ENCODE results near the gene HIC1.
A peak's percentile ranks its signal among the peaks of the same experiment; 100 is the strongest.

Gene HIC1

GRCh38 chr17:2090804-2091534 lies 36.1 kb downstream of the HIC1 start:
- peak in 2 of 10 donors; percentile 32 to 42 for DNase-seq
- intact Hi-C loops (cut with DNase I): no loop called here

- no peak for DNase-seq
- intact Hi-C loops (cut with DNase I): no loop called here
These were observed 37.4 kb downstream of the HIC1 start for GRCh38 chr17:2092253-2092652.

GRCh38 chr17:2093349-2093748 lies 38.4 kb downstream of the HIC1 start:
- intact Hi-C loops (cut with DNase I): no loop called here
- peak in 1 of 10 donors; percentile 43 for DNase-seq

GRCh38 chr17:2094891-2095535 lies 40.1 kb downstream of the HIC1 start:
- intact Hi-C loops (cut with DNase I): no loop called here
- peak; percentile 38 to 94 (median 70) for DNase-seq

- intact Hi-C loops (cut with DNase I): no loop called here
- DNase-seq: peak in 1 of 10 donors; percentile 49
These were observed 40.6 kb downstream of the HIC1 start for GRCh38 chr17:2095536-2095910.

GRCh38 chr17:2101448-2102257 lies 46.8 kb downstream of the HIC1 start:
- DNase-seq: no peak
- intact Hi-C loops (cut with DNase I): no loop called here

- intact Hi-C loops (cut with DNase I): no loop called here
- no peak for DNase-seq
These were observed 48.3 kb downstream of the HIC1 start for GRCh38 chr17:2102931-2103809.

GRCh38 chr17:2105663-2106062 lies 50.8 kb downstream of the HIC1 start:
- intact Hi-C loops (cut with DNase I): no loop called here
- no peak for DNase-seq

- intact Hi-C loops (cut with DNase I): no loop called here
- DNase-seq: no peak
These were observed 51.5 kb downstream of the HIC1 start for GRCh38 chr17:2106308-2106955.

- intact Hi-C loops (cut with DNase I): no loop called here
These were observed 52.1 kb downstream of the HIC1 start for GRCh38 chr17:2107050-2107449.

GRCh38 chr17:2107506-2107905 lies 52.6 kb downstream of the HIC1 start:
- DNase-seq: no peak
- intact Hi-C loops (cut with DNase I): no loop called here

More at GRCh38 chr17:2107050-2107449, 52.1 kb downstream of the HIC1 start:
- DNase-seq: no peak

- peak in 1 of 10 donors; percentile 56 for DNase-seq
- intact Hi-C loops (cut with DNase I): no loop called here
These were observed 53.3 kb downstream of the HIC1 start for GRCh38 chr17:2108170-2108569.

- peak in 1 of 10 donors; percentile 7 for DNase-seq
- intact Hi-C loops (cut with DNase I): no loop called here
These were observed 55.5 kb downstream of the HIC1 start for GRCh38 chr17:2110436-2110835.

GRCh38 chr17:2111691-2112090 lies 56.8 kb downstream of the HIC1 start:
- intact Hi-C loops (cut with DNase I): no loop called here
- DNase-seq: no peak
